Stimulated activated CD4-positive, alpha-beta T cell treated with anti-CD3 and anti-CD28 coated beads, TNF-alpha, amount 100 ng/mL, for 24 hours (primary cell): ENCODE measurements around the gene UVRAG.
"Not testable (repeated sequence)": the region's sequence is repeated elsewhere in the genome, so short reads cannot be mapped to it uniquely, and the experiment has no call there.

ENCODE experiments used
- DNase-seq, 3 experiments: peaks; one replicate each; pipeline ENCODE4 v3.0.0-alpha.2; 2020; ENCODE audit warnings: low read depth in 3 of 3

UVRAG gene

GRCh38 chr11:75964071-75964470, 149.1 kb downstream of the UVRAG start:
- DNase-seq, result no peak

DNA sequence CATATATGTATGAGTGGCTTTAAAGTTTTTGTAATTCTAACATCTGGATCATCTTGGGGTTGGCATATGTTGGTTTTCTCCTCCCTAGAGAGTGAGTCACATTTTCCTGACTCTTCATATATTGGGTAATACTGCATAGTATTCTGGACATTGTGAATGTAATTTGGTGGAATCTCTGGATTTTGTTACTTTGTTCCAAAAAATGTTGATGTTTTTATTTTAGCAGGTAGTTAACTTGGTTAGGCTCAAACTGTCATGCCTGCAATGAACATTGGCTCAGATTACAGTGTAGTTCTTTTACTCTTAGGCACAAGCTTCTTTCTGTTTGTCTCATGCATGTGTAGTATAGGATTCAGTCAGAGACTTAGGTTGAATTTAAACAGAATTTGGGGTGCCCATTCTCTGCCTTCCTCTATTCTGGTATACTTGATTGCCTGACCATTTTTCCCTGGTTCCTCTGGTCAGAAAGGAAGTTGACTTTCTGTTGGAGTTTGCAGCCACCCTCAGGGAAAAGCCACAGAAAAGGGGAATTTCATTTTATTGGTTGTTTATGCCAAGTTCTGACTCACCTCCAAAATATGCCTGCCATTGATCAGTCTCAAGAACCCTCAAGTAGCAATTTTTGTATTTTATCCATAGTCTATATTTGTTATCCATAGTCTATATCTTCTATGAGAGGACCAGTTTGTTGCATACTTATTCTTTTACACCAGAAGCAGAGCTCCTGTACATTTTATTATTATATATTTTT, 151.7 kb downstream of the UVRAG start:
- DNase-seq, result no peak

DNA sequence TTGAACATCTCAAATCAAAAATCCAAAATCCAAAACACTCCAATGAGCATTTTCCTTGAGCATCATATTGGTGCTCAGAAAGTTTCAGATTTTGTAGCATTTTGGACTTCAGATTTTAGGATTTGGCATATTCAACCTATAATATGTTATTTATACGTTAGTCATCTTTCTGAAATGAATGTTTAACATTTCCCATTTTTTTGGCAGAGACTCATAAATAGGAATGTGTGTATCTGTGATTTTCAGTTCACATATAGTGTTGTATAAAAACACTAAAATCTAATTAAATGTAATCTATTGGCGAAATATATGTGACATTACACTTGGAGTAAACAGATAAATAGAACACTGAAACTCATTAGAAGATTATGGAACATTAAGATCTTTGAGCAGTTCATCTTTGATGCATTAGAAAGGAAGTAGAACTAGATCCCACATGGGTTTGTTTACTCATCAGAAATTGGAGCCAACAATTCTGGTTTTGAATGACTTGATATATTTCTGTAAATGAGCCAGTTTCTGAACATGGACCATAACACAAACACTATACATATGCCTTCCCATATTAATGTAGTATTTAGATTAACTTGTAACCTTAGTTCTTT, 153.1 kb downstream of the UVRAG start:
- no peak for DNase-seq

DNA sequence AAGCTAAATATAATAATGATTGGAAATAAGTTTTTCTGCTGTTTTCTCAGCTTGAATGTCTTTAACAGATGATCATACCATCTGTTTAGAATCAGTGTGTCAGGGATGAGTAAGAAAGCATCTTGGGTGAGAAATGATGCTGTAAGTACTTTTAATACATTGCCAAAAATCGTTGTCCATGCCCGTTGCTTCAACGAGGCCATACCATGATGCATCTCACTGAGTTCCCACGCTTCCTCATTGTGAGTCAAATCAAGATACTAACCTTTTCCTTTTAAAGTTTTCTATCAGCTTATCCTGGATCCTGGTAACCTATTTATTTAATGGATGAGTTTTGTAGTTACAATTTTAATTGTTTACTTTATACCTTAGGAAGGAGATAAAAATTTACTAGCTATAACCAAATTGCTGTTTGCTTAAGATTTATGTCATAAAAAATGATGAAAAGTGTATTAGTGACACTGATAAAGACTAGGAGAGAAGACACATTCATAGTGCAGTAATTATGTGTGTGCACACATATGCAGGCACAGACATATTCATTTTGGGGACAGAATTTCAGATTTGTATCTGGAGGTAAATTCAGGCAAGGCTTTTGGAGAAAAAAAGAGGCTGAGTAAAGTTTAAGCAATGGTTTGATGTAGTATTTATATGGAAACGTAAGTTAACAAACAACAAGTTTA, 154.8 kb downstream of the UVRAG start:
- no peak for DNase-seq

DNA sequence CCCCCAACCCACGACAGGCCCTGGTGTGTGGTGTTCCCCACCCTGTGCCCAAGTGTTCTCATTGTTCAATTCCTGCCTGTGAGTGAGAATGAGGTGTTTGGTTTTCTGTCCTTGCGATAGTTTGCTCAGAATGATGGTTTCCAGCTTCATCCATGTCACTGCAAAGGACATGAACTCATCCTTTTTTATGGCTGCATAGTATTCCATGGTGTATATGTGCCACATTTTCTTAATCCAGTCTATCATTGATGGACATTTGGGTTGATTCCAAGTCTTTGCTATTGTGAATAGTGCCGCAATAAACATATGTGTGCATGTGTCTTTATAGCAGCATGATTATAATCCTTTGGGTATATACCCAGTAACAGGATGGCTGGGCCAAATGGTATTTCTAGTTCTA, 158.7 kb downstream of the UVRAG start:
- not testable (repeated sequence) for DNase-seq

DNA sequence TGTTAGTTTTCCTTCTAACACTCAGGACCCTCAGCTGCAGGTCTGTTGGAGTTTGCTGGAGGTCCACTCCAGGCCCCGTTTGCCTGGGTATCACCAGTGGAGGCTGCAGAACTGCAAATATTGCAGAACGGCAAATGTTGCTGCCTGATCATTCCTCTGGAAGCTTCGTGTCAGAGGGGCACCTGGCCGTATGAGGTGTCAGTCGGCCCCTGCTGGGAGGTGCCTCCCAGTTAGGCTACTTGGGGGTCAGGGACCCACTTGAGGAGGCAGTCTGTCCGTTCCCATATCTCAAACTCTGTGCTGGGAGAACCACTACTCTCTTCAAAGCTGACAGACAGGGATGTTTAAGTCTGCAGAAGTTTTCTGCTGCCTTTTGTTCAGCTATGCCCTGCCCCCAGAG, 164.1 kb downstream of the UVRAG start:
- DNase-seq, result not testable (repeated sequence)

DNA sequence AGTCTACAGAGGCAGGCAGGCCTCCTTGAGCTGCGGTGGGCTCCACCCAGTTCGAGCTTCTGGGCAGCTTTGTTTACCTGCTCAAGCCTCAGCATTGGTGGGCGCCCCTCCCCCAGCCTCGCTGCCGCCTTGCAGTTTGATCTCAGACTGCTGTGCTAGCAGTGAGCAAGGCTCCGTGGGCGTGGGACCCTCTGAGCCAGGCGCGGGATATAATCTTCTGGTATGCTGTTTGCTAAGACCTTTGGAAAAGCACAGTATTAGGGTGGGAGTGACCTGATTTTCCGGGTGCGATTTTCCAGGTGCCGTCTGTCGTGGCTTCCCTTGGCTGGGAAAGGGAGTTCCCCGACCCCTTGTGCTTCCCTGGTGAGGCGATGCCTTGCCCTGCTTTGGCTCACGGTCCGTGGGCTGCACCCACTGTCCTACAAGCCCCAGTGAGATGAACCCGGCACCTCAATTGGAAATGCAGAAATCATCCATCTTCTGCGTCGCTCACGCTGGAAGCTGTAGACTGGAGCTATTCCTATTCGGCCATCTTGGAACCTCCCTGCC, 164.5 kb downstream of the UVRAG start:
- DNase-seq, result not testable (repeated sequence)

GRCh38 chr11:75980031-75980430, 165.0 kb downstream of the UVRAG start:
- no peak for DNase-seq

GRCh38 chr11:75981546-75981945, 166.5 kb downstream of the UVRAG start:
- no peak for DNase-seq

- no peak for DNase-seq
These were observed 167.3 kb downstream of the UVRAG start for GRCh38 chr11:75982309-75982708.

- no peak for DNase-seq
These were observed 172.0 kb downstream of the UVRAG start for GRCh38 chr11:75986966-75987365.

- DNase-seq, result no peak
These were observed 178.1 kb downstream of the UVRAG start for GRCh38 chr11:75993126-75993525.

- no peak for DNase-seq
These were observed 179.6 kb downstream of the UVRAG start for GRCh38 chr11:75994616-75995015.

- DNase-seq, result no peak
These were observed 181.8 kb downstream of the UVRAG start for GRCh38 chr11:75996523-75997442.

DNA sequence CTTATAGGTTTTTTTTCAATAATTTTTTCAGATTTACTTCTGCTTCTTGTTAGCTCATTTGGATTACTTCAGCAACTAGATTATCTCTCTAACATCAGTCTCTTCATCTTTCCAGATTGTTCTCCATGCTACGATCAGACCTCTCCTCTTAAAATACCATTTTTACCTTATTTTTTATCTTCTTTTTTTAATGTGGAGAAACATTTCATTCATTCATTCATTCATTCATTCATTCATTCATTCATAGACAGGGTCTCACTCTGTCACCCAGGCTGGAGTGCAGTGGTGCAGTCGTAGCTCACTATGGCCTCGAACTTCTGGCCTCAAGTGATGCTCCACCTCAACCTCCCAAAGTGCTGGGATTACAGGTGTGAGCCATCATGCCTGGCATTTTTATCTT, 189.4 kb downstream of the UVRAG start:
- no peak for DNase-seq

GRCh38 chr11:76005756-76006155, 190.7 kb downstream of the UVRAG start:
- no peak for DNase-seq

DNA sequence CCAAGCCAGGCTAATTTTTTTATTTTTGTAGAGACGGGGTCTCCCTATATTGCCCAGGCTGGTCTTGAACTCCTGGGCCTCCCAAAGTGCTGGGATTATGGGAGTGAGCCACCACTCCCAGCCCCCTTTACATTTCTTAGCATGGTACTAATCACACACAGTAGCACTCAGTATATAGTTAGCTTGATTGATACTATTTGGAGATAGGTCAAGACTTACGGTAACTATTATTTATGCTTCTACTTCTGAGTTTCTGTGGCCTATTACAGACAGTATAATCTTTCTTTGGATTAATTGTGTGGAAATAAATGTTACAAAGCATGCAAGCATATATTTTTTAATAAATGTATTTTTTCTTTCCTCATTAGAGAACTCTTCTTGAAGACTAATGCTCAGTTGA, 192.2 kb downstream of the UVRAG start:
- no peak for DNase-seq

DNA sequence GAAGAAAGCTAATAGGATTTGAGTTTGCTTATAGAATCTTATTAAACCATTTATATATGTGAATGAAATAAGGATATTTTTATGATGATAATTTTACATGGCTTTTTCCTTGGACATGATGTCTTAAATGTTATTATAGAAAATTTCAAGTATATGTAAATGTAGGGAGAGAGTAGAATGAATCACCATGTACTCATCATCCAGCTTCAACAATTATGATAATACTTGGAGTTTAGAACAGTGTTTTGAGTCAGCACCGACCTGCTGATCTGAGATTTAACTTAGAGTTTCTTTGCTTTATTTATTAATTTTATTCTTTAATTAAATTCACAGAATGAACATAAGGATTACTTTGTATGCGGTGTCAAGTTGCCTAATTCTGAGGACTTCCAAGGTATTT, 193.5 kb downstream of the UVRAG start:
- no peak for DNase-seq

DNA sequence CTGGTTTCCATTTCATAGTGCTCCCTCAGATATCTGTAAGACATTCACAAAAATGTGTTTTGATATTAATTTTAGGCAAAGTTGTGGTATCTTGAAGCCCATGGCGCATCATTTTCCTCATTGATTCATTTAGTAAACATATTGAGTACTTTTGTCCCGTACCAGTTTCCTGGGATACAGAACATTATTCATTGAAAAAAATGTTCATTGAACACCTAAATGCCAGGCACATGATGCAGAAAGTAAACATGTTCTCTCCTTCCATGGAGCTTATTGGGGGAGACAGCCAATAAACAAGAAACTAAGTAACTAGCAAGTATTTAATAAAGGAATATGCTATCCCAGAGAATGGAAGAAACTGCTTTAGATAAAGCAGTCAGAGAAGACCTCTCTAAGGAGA, 195.0 kb downstream of the UVRAG start:
- no peak for DNase-seq

GRCh38 chr11:76013526-76013925, 198.5 kb downstream of the UVRAG start:
- no peak for DNase-seq

GRCh38 chr11:76023236-76024068, 208.4 kb downstream of the UVRAG start:
- DNase-seq, result no peak
